Measurements from ENCODE around the gene VSTM4.

DNA sequence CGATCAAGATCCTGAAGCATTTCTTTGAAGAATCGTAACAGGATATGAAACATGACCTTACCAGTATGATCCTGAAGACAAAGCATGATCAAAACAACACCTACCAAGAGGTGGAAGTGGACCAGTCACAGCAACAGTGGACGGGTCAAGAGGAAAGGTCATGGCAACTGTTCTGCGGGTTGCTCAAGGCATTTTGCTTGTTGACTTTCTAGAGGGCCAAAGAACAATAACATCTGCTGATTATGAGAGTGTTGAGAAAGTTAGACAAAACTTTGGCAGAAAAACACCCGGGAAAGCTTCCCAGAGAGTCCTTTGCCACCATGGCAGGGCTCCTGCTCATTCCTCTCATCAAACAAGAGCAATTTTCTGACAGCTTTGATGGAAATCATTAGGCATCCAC is 110.1 kb downstream of the VSTM4 start:
- TF ChIP-seq, protein P1, sequence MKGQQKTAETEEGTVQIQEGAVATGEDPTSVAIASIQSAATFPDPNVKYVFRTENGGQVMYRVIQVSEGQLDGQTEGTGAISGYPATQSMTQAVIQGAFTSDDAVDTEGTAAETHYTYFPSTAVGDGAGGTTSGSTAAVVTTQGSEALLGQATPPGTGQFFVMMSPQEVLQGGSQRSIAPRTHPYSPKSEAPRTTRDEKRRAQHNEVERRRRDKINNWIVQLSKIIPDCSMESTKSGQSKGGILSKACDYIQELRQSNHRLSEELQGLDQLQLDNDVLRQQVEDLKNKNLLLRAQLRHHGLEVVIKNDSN (IDR thresholded peaks at IDR 0.05; ENCODE audit: borderline replicate concordance, low read depth), result no peak
- TF ChIP-seq CTCF (IDR thresholded peaks at IDR 0.05), result no peak
- no peak for TF ChIP-seq RFX5 (IDR thresholded peaks at IDR 0.05; ENCODE audit: low read length)
- no peak for TF ChIP-seq TCF12 (IDR thresholded peaks at IDR 0.05)
